H9 (cell line): ENCODE measurements around the gene DSCAM. TPM values are rescaled to one million over a fixed set of nuclear protein-coding genes. Genes with fewer than 3 reads are reported as not detected.

Experiments
- DNase-seq: peaks from one replicate; pipeline ENCODE4 v3.0.0-alpha.2; 2017
- H2AFZ ChIP-seq: one replicate; pipeline ENCODE4 v1.6.1; 2013; ENCODE audit warnings: mild to moderate bottlenecking, low read length, control low read depth, moderate library complexity
- H2AK5ac ChIP-seq: 2 replicates; pipeline ENCODE4 v1.6.1; 2013; ENCODE audit warnings: low read length, control low read depth, mixed read lengths; ENCODE audit not compliant: insufficient read length
- H2BK120ac ChIP-seq: one replicate; pipeline ENCODE4 v1.6.1; 2013; ENCODE audit warnings: low read depth, mild to moderate bottlenecking, low read length, control low read depth, inconsistent platforms; ENCODE audit not compliant: poor library complexity, severe bottlenecking
- H2BK12ac ChIP-seq: 2 replicates; pipeline ENCODE4 v1.6.1; 2013; ENCODE audit warnings: low read length, control low read depth, mixed read lengths, low read depth; ENCODE audit not compliant: insufficient read length
- H2BK15ac ChIP-seq: 2 replicates; pipeline ENCODE4 v1.6.1; 2013; ENCODE audit warnings: low read depth, low read length, control low read depth
- H2BK20ac ChIP-seq: one replicate; pipeline ENCODE4 v1.6.1; 2013; ENCODE audit warnings: low read depth, mild to moderate bottlenecking, low read length, control low read depth, inconsistent platforms; ENCODE audit not compliant: poor library complexity, severe bottlenecking
- H2BK5ac ChIP-seq: 2 replicates; pipeline ENCODE4 v1.6.1; 2013; ENCODE audit warnings: low read length, control low read depth, mixed read lengths; ENCODE audit not compliant: insufficient read length
- H3K14ac ChIP-seq: 2 replicates; pipeline ENCODE4 v1.6.1; 2013; ENCODE audit warnings: low read length, control low read depth; ENCODE audit not compliant: insufficient read depth
- H3K18ac ChIP-seq: 2 replicates; pipeline ENCODE4 v1.6.1; 2013; ENCODE audit warnings: low read depth, mild to moderate bottlenecking, mixed read lengths, low read length, control low read depth; ENCODE audit not compliant: insufficient read length
- H3K23ac ChIP-seq: 2 replicates; pipeline ENCODE4 v1.6.1; 2013; ENCODE audit warnings: low read length, control low read depth, mixed read lengths, low read depth; ENCODE audit not compliant: insufficient read length
- H3K23me2 ChIP-seq: 2 replicates; pipeline ENCODE4 v1.6.1; 2013; ENCODE audit warnings: low read depth, mild to moderate bottlenecking, mixed read lengths, low read length, control low read depth; ENCODE audit not compliant: insufficient read length, poor library complexity, severe bottlenecking
- H3K27ac ChIP-seq: 2 replicates; pipeline ENCODE4 v1.5.1; 2013; ENCODE audit warnings: low read length, control low read depth, mixed read lengths, low read depth; ENCODE audit not compliant: insufficient read length
- H3K27me3 ChIP-seq: 2 replicates; pipeline ENCODE4 v1.6.1; 2013; ENCODE audit warnings: low read length, control low read depth, inconsistent platforms; ENCODE audit not compliant: insufficient read depth
- H3K4ac ChIP-seq: 2 replicates; pipeline ENCODE4 v1.6.1; 2013; ENCODE audit warnings: low read depth, mild to moderate bottlenecking, control low read depth, inconsistent platforms, low read length, moderate library complexity
- H3K4me1 ChIP-seq: 2 replicates; pipeline ENCODE4 v1.6.1; 2013; ENCODE audit warnings: low read length, control low read depth, inconsistent platforms; ENCODE audit not compliant: insufficient read depth
- H3K4me2 ChIP-seq: 2 replicates; pipeline ENCODE4 v1.6.1; 2013; ENCODE audit warnings: low read length, control low read depth, mixed read lengths; ENCODE audit not compliant: insufficient read length, insufficient read depth
- H3K56ac ChIP-seq: 2 replicates; pipeline ENCODE4 v1.6.1; 2013; ENCODE audit warnings: low read depth, mild to moderate bottlenecking, mixed read lengths, low read length, control low read depth; ENCODE audit not compliant: insufficient read length
- H3K79me1 ChIP-seq: 2 replicates; pipeline ENCODE4 v1.6.1; 2013; ENCODE audit warnings: low read depth, mild to moderate bottlenecking, moderate library complexity, low read length, control low read depth, inconsistent platforms; ENCODE audit not compliant: insufficient read depth, poor library complexity, severe bottlenecking
- H3K79me2 ChIP-seq: 2 replicates; pipeline ENCODE4 v1.6.1; 2013; ENCODE audit warnings: low read length, control low read depth, inconsistent platforms; ENCODE audit not compliant: insufficient read depth
- H3K9ac ChIP-seq: 2 replicates; pipeline ENCODE4 v1.6.1; 2013; ENCODE audit warnings: low read length, control low read depth, mixed read lengths; ENCODE audit not compliant: insufficient read length; ENCODE audit errors: extremely low read depth
- H3K9me3 ChIP-seq: one replicate; pipeline ENCODE4 v1.6.1; 2013; ENCODE audit warnings: low read depth, low read length, inconsistent platforms; ENCODE audit not compliant: control insufficient read depth
- H3T11ph ChIP-seq: one replicate; pipeline ENCODE4 v1.6.1; 2013; ENCODE audit warnings: mild to moderate bottlenecking, low read length, control low read depth, inconsistent platforms
- H4K20me1 ChIP-seq: one replicate; pipeline ENCODE4 v1.6.1; 2013; ENCODE audit not compliant: control insufficient read depth, insufficient read length, insufficient read depth
- H4K5ac ChIP-seq: 2 replicates; pipeline ENCODE4 v1.6.1; 2013; ENCODE audit warnings: low read depth, mild to moderate bottlenecking, mixed read lengths, low read length, control low read depth; ENCODE audit not compliant: insufficient read length
- H4K8ac ChIP-seq: replicated peaks from 2 replicates; pipeline ENCODE4 v1.6.1; 2013; ENCODE audit warnings: low read length, control low read depth, mixed read lengths, low read depth; ENCODE audit not compliant: insufficient read length
- H4K91ac ChIP-seq: 2 replicates; pipeline ENCODE4 v1.6.1; 2013; ENCODE audit warnings: low read depth, mild to moderate bottlenecking, moderate library complexity, mixed read lengths, low read length, control low read depth; ENCODE audit not compliant: insufficient read length
- H3K27ac Mint-ChIP-seq, 3 experiments: 2 replicates in 2 of 3; 3 replicates in 1 of 3; pipeline ENCODE4 v1.8.0; 2020 to 2021; ENCODE audit warnings: mixed read lengths in 3 of 3, mild to moderate bottlenecking in 1 of 3, moderate library complexity in 1 of 3
- H3K27me3 Mint-ChIP-seq: 2 replicates; pipeline ENCODE4 v1.8.0; 2021; ENCODE audit warnings: low read depth, mild to moderate bottlenecking, moderate library complexity, mixed read lengths
- H3K36me3 Mint-ChIP-seq, 3 experiments: 2 replicates in 2 of 3; 3 replicates in 1 of 3; pipeline ENCODE4 v1.8.0; 2020 to 2021; ENCODE audit warnings: low read depth in 3 of 3, mixed read lengths in 3 of 3; ENCODE audit not compliant: insufficient read depth in 1 of 3
- H3K4me1 Mint-ChIP-seq, 2 experiments: 2 replicates each; pipeline ENCODE4 v1.8.0; 2020; ENCODE audit warnings: mixed read lengths in 2 of 2
- H3K4me3 Mint-ChIP-seq, 2 experiments: 2 replicates in 1 of 2; 3 replicates in 1 of 2; pipeline ENCODE4 v1.8.0; 2020 to 2021; ENCODE audit warnings: mild to moderate bottlenecking in 2 of 2, mixed read lengths in 2 of 2, moderate library complexity in 1 of 2
- H3K9me3 Mint-ChIP-seq, 2 experiments: 2 replicates in 1 of 2; 3 replicates in 1 of 2; pipeline ENCODE4 v1.8.0; 2020; ENCODE audit warnings: mild to moderate bottlenecking in 2 of 2, mixed read lengths in 2 of 2, moderate library complexity in 1 of 2
- WGBS: extraction: QIAGEN DNeasy Blood & Tissue Kit; methylation state at CpG from one replicate; pipeline ENCODE4 v1.1.7; 2013; ENCODE audit warnings: missing lambda C conversion rate, low lambda C conversion rate, mixed read lengths; ENCODE audit not compliant: insufficient read length; ENCODE audit errors: extremely low coverage; 5-methylcytosine and 5-hydroxymethylcytosine counted together
- total RNA-seq: library from RNA; stranded (reverse); gene quantifications from 2 replicates; pipeline ENCODE4 v1.2.1, GENCODE V29; 2021
- TF ChIP-seq, protein P1 (sequence below): fragments of 200-600 bp; sonication (generic); conservative IDR thresholded peaks from 3 replicates; pipeline ENCODE4 v1.8.0; 2021; ENCODE audit warnings: antibody characterized with exemption, mild to moderate bottlenecking

The DSCAM gene
- total RNA-seq, 1 experiment from 2014 or later, result 0.17 TPM

- Histone ChIP-seq H3K4me2 (no peak overlapping the region), H3K9ac (no peak overlapping the region), H3K56ac (no peak overlapping the region), H3K79me1 (no peaks in the 10 kb centered on the region), H2BK120ac (no peak overlapping the region), H3K9me3 (no peaks in the 10 kb centered on the region), H3K79me2 (no peaks in the 10 kb centered on the region), H4K5ac (no peak overlapping the region), H2AK5ac (no peak overlapping the region), H3K23ac (no peak overlapping the region), H4K8ac (no peak overlapping the region), H3K4ac (no peak overlapping the region), H3K27ac (no peak overlapping the region), H4K20me1 (no peaks in the 10 kb centered on the region), H2BK15ac (no peak overlapping the region), H3K14ac (no peak overlapping the region), H3K18ac (no peak overlapping the region), H2BK20ac (no peak overlapping the region), H2AFZ (no peak overlapping the region), H3T11ph (no peak overlapping the region), H4K91ac (no peak overlapping the region), H2BK5ac (no peak overlapping the region), H2BK12ac (no peak overlapping the region), H3K27me3 (no peaks in the 10 kb centered on the region), H3K4me1 (no peaks in the 10 kb centered on the region), H3K23me2 (no peaks in the 10 kb centered on the region)
- H3K27me3 Mint-ChIP-seq, result peaks cover 7% of the 10 kb centered on the region
- no peak overlapping the region for H3K4me3 Mint-ChIP-seq
- DNase-seq, result no peak
- no peak overlapping the region for H3K27ac Mint-ChIP-seq
- no CpG with 5 or more reads among the region's 8 CpGs for WGBS
- no peaks in the 10 kb centered on the region; a peak in 1 of 5 replicates for H3K9me3 Mint-ChIP-seq
- no peaks in the 10 kb centered on the region for H3K4me1 Mint-ChIP-seq
- TF ChIP-seq, protein P1, sequence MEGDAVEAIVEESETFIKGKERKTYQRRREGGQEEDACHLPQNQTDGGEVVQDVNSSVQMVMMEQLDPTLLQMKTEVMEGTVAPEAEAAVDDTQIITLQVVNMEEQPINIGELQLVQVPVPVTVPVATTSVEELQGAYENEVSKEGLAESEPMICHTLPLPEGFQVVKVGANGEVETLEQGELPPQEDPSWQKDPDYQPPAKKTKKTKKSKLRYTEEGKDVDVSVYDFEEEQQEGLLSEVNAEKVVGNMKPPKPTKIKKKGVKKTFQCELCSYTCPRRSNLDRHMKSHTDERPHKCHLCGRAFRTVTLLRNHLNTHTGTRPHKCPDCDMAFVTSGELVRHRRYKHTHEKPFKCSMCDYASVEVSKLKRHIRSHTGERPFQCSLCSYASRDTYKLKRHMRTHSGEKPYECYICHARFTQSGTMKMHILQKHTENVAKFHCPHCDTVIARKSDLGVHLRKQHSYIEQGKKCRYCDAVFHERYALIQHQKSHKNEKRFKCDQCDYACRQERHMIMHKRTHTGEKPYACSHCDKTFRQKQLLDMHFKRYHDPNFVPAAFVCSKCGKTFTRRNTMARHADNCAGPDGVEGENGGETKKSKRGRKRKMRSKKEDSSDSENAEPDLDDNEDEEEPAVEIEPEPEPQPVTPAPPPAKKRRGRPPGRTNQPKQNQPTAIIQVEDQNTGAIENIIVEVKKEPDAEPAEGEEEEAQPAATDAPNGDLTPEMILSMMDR, result no peak
- no peaks in the 10 kb centered on the region for H3K36me3 Mint-ChIP-seq
These were observed 867.6 kb downstream of the DSCAM start for GRCh38 chr21:39979321-39979720.
